Iris pigment epithelial cell (primary cell): ENCODE results near the gene SLC28A3.
A peak's percentile ranks its signal among the peaks of the same experiment; 100 is the strongest.

Experiments used
- DNase-seq: peaks from one replicate; pipeline ENCODE4 v3.0.0-alpha.2; 2011; ENCODE audit warnings: low read depth

SLC28A3 gene

DNA sequence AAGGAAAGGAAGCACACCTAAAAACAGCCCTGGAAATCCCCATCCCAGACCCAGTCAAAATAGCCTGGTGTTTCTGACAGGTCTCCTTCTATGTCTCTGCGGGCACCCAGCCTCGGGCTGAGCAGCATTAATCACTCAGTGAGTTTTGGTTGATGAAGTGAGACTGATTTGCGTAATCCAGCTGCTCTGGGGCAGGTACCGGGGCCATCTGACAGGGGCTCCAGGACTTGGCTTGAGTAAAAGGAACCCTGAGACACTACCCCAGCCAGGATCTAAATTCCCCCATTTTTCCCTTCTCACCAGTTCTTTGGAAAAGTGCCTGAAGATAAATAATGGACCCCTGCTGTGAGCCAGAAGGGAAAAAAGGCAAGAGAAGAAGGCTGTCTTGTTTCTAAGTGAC, 596 bp downstream of the SLC28A3 start:
- DNase-seq = no peak

DNA sequence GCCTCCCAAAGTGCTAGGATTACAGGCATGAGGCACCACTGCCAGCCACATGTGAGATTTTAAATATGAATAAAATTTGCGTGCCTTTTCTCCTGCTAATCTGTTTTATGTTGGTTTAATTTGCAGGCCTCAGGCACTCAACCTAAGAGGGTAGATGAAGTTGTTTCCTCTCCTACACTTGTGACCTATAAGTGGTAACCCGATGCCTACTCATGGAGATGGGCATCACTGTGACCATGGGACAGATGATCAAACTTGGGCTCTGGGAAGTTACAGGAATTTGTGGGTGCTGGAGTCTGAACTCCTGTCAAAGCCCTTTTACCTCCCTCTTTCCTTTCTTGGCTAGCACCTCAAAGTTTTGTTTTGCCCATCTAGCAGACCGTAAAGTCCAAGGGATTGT, 1.1 kb downstream of the SLC28A3 start:
- no peak for DNase-seq

DNA sequence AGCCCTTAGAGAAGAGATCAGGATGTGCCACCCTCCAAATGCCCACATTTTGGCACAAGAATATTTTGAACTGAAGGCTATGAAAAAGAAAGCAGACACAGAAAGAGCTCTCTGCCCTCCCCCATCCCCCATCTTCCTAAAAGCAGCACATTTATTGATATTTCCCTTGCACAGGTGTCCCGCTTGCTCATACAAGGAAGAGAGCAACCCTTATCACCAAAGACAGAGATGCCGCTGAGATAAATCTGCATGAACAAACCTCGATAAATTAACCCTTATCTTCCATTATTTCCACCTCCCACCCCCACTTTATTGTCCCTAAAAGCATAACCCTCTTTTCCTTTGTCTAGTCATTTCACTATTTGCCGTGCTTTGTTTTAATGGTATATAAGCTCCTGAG, 1.8 kb downstream of the SLC28A3 start:
- no peak for DNase-seq

DNA sequence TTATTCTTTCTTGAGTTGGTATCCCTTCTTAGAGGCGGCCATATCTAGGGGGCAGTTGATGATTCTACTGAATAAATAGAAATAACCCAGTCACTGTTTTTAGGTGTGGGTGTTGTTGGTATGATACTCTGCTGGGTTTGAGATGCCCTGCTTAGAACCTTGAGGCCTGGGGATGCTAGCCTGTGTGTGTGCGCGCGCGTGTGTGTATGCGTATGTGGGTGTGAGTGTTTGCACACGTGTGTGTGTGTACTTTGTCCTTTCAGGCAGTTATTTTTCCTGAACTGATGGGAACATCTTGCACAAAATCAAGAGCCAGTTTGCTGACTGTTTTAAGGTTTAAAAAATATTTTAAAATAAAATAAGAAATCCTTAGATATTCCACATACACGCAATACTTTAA, 3.3 kb downstream of the SLC28A3 start:
- DNase-seq = no peak

DNA sequence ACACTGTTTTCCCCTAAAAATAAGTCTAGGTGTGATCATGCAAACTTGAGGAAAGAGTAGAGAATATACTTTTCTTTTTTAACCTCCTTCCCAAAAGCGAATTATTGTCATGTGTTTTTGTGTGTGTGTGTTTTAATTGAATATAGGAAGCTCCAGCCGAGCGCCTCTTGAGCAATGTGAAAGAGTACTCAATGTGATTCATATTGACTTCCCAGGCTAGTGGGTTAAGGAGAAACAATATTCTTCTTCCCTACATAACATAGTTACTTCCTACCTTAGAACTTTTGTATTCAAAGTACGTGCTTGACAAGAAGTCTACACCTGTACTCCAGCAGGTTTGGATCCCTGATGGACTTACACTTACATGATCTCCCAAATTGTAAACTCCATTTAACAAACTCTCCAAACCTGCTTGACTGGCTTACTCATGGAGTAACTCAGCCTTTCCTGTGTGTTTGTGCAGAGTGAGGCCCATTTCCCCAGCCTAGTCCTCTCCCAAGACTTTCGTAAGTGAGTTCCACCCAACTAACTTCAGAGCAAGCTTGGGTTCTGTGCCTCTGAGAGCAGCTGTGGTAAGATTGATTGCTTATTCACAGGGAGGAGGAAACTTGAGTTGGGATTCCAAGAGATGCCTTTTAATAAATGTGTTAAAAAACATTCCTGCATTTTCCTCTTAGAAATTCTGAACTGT, 9.3 kb downstream of the SLC28A3 start:
- no peak for DNase-seq

DNA sequence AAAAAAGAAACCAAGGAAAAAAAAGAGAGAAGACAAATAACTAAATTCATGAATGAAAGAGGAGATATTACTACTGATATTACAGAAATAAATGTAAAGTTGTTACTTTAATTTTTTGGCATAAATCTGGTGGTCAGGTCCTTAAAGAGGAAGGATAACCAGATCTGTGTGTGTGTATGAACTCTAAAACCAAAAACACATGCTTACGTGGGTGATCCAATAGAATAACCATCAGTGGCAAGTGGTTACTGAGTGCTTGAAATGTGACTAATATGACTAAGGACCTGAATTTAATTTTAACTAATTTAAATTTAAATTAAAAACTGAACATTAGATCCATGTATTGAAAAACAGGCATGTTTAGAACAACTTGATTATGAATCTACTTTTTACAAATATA, 10.3 kb downstream of the SLC28A3 start:
- DNase-seq = no peak

DNA sequence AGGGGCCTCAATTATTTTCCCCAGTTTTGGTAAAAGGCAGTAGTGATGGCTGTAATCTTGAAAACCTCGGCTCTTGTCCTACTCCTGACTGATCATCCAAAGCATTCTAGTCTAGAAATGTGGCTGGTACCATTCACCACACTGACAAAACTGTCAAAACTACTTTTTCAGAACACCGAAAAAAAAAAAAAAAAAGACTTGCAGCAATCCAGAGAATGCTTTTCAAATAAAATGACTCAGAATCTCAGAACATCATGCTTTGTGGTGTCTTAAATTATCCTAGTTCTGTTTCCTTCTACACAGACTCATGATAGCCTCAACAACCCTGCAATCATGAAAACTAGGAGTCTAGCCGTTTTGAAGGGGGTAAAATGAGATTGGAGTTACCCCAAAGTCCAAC, 13.4 kb downstream of the SLC28A3 start:
- DNase-seq = no peak

DNA sequence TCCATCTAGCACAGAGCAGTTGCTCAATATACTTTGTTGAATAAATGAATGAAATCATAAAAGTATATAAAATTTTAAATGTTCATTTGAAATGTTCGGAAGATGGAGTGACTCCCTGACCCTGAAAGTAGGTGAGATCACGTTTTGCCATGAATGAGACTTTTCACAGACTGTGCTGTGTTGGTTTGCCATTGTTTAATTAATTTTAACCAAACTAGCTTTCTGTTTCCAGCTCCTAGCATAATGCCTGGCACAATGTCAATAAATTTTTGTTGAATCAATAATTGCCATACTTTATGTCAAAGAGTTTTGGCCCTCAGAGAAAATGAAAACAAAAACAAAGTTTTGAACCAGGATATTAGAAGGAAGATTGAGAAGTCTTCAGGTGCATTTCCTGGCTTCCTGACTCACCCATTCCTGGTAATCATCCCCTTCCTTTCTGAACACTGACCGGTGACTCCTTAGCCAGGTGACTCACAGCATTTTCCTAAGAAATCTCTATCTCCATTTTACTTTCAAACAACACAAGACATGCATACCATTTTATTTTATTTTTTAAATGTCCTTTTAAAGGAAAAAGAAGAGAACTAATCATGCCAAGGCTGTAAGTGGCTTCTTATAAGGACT, 15.1 kb downstream of the SLC28A3 start:
- peak; percentile 31 for DNase-seq

DNA sequence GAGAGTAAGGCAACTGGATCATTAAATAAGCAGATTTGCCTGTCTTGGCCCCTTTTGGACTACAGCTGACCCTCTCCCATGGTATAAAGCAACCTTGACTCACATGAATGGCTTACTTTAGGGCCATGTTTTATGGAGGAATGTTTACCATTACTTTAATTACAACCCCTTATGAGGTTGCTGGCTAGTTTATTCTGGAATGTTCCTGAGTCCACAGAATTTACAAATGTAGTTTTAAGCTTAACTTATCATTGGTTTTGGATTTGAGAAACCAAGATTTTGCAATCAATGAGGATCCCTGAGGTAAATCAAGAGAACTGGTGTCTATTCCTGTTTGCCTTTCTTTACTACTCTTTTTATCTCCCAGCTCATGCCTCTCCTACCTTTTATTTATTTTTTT, 15.7 kb downstream of the SLC28A3 start:
- DNase-seq = no peak

DNA sequence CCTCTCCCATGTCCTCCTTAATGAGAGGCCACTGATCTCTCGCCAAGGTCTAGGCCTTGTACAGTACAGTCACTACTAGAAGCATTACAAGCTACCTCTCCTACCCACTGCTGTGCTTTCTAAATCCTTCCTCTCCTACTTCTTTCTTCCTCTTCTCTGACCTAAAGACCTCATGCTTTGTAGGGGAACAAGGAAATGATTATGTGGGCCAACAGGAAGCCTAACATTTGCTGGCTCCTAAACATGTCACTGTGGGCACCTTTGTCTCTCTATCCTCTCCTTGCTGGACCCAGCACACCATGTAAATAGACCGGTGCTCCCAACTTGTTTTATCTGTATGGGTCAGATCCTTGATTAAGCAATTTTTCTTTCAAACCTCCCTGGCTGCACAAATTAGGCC, 16.7 kb downstream of the SLC28A3 start:
- no peak for DNase-seq

DNA sequence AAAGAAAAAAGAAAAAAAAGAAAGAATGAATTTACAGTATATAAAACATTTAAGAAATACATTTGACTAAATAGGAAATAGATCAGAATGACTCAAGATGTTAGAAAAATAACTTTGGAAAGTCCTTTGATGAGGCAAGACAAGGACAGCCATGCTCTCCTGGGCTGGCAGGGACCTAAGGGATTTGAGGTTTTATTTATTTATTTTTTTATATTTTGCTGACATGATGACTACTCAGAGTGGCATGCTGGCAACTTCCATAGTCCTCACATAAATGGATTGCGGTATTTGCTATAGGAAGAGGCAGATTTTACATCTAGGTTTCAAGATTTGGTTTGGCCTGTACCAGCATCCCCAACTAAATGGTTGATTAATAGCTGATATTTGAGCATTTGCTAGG, 17.7 kb downstream of the SLC28A3 start:
- peak; percentile 55 for DNase-seq

DNA sequence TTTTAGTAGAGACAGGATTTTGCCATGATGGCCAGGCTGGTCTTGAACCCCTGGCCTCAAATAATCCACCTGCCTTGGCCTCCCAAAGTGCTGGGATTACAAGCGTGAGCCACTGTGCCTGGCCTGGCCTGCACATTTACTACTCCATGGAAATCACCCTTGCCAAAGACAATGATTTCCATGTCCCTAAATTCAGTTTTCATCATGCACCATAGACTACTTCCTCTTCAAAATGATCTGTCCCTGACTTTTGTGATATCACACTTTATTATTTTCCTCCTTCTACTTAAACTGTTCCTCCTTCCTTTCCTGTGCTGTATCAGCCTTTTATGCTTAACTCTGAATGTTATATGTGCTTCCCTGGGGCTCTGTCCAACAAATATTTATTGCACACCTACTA, 20.3 kb downstream of the SLC28A3 start:
- DNase-seq = no peak

DNA sequence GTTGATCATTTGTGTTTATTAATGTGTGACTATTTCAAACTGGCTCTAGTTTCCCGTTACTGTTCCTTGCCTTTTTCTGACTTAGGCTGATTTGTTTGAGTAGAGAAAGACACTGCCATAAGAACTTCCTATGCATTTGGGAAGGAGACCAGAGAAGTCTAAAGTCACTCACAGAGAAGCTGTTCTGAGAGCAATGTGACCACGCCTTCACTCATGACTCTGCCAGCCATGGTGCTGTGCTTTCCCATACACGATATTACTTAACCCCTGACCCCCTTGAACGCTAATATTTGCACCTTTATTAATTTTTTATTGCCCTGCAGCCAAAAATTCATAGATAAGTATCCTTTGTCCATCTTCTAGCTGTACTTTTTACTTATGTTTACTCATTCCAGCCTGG, 20.9 kb downstream of the SLC28A3 start:
- DNase-seq = no peak

DNA sequence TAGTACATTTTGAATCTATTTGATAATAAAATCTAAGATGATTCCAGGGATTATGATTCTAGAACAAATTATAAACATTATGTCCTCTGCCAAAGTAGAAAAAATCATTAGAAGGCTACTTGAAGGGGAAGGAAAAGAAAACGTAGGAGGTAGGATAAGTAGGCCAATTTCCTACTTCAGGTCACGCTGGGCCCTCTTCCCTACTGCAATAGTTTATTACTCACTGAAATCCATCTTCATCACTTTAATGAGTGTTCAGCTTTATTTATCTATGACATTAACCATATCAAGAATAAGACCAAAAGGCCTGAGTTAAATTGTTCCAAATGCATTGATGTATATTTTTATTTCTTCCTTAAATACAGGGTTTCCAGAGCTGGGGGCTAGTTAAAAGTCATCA, 21.6 kb downstream of the SLC28A3 start:
- no peak for DNase-seq

DNA sequence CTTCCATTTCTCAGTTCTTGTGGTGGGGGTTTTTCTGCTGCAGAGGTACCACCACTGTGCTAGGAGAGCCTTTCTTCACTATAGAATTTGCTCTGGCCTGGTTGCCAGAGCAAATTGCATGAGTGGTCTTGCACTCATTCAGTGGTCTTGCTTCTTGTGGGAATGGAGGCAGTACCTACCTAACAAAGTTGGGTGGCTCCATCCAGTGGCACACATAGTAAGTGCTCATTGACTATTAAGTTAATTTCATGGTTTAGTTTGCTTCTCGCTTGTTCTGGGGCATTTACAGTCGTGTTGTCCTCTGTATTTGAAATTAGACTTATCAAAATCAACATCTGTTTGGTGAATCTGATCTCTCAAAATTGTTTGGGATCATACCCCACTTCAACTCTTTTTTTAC, 23.0 kb downstream of the SLC28A3 start:
- DNase-seq = peak; percentile 25

DNA sequence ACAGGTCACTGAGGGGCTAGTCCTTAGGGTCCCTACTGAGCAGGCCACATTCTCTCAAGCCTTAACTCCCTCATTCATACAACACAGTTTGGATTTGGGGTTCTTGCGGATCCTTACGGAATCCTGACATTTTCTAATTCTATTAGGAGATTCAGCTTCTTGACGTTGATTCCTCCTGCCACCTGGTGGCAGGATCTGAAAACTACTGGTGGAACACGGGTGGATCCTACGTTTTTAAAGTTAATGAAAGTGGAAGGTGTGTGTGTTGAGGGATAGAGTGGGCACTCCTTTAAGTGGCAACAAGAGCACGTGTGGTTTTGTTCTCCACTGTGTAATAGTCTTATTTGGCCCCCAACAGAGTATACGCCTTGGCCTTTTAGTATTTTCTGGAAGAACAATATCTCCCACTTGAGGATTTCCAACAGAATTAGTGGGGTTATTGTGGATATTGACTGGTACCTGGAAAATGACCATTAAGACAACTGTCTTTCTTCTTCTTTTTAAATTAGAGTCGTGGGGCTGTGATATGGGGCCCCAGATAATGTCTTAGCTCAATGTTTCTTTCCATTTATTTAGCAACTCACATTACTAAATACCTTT, 25.2 kb downstream of the SLC28A3 start:
- peak; percentile 62 for DNase-seq

DNA sequence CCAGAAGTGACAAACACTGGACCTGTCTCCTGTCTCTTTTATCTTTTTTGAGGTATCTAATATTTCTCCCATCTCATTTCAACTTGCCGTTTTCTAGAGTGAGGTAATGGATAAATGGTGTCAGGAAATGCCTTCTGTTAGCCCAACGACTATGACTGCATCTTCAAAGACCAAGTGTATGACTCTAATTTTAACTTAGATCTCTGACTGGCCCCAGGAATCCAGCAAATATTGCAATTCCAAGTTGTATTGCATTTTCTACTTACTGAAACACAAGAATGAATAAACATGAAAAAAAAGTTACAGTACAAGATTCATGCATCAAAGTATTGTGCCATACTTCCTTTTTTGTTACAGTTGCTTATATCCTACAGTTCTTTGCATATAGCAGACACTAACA, 26.3 kb downstream of the SLC28A3 start:
- no peak for DNase-seq

DNA sequence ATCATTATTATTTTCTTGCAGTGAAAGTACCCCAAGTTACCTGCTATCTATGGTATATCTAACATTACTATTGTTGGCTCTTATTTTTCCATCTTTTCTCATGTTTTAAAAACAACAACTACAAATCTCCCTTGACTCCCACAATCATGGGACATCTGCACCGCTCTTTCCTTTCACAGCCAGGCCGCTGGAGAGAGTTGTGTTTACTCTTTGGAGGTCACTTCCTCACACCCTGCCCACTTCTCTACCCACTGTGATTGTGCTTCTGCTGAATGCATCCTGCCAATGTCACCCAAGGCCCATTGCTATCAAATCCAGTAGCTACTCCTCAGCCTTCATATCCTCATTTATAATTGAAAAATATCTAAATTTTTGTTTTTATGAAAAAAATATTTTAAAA, 29.7 kb downstream of the SLC28A3 start:
- DNase-seq = no peak

DNA sequence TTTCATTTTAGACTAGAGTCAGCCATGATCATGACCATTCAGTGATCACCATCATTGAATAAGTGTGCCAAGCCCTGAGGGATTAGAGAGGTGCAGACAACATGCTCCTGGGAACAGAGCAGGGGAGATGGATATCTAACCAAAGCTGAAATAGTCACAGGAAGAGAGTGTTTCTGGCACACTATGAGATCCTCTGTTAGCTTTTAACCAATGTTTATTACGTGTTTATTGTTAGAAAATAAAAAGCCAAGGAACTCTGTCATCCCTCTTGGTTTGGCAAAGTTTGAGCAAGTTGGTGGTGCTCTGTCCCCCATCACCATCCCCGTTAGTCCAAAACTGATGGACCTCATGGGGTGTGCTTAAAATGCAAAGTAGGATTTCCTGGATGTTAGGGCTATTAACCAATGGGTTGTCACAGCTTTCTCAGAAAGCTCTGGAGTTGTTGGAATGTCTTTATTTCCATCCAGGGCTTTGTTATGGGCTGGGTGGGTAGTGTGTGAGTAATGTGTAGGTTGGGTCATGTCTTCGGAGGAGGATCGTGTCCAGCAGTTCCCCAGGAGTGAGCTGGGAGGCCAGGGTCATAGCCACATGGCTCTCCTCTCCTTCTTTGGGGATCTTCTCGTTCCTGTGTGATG, 34.9 kb downstream of the SLC28A3 start:
- DNase-seq = no peak

DNA sequence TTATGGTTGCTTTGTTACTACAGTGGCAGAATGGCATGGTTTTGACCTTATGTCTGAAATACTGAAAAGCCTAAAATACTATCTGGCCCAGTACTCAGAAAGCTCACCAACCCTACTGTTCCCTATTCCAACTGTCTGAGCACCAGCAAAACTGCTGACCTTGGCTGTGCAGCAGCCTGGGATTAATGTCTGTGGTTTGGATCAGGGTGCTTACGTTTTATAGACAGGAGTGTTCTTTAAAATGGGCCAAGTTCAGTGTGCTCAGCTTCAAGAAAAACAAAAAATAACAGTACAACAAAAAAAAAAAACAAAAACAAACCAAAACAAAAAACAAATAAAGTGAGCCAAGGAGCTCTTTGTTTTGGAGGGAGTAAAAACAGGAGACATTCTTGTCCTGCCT, 36.4 kb downstream of the SLC28A3 start:
- peak; percentile 64 for DNase-seq

DNA sequence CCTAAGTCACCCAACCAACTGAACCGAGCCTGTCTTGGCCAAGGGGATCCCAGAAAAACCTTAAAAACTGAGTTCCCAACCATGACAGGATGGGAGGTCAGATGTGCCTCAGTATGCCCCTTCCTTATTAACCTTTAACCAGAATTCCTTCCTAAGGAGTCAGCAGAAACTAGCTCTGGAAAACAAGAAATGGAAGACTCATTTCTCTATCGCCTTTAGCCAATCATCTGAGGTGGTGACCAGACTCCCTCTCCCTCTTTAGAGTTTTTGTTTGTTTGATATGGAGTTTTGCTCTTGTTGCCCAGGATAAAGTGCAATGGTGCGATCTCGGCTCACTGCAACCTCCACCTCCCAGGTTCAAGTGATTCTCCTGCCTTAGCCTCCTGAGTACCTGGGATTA, 37.5 kb downstream of the SLC28A3 start:
- DNase-seq = no peak

DNA sequence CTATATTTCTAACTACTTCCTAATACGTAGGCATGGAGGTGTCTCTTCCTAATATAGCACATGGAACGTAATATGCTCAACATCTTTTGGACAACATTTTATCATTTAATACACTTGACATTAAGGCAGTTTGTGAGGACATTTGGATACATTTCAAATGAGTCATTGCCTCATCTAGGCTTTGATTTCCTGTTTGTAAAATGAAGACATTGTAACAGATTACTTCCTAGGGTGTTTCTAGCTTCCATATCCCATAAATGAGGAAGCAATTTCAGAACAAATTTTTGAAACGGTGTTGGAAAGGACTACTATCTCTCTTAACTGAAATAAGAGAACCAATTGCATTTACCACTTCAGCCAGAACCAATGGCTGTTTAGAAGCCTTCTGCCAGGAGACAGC, 38.7 kb downstream of the SLC28A3 start:
- peak; percentile 83 for DNase-seq

DNA sequence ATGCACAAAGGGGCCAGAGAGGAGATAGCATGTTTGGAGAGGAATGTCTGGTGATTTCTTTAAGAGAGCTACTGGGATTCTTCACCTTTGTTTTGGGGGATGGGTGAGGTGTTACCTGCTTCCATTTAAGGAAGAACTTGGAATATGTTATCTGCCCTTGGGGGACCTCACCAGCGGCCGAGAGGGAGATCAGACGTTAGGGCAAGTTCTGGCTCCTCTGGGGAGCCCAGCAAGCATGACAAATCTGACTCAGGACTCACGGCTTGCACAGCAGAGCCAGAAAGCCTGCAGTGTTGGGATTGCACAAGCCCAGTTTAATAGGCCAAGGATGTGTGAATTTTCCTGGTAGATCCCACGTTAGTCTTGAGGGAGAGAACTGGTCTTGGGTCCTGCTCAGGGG, 40.3 kb downstream of the SLC28A3 start:
- peak; percentile 84 for DNase-seq
